ENCODE results near the gene SZT2. TPM values are rescaled to one million over a fixed set of nuclear protein-coding genes. Genes with fewer than 3 reads are reported as not detected.

The SZT2 gene
- total RNA-seq, 2 donors from 2014 or later = 30.3 to 76.9 TPM

GRCh38 chr1:43421976-43422750 lies 32.5 kb downstream of the SZT2 start:
- WGBS = 90% methylated on average over 12 of the region's 12 CpGs
- H3K36me3 ChIP-seq = peaks cover 20 to 30% of the 10 kb centered on the region in 2 donors
- DNase-seq (ENCODE audit: low spot score) = no peak
- intact Hi-C loops (cut with DNase I) = no loop called here
- no peak for TF ChIP-seq POLR2AphosphoS5 (IDR thresholded peaks at IDR 0.05)
- no peaks in the 10 kb centered on the region for H3K4me1 ChIP-seq (replicated peaks)
- no peaks in the 10 kb centered on the region for H3K9me3 ChIP-seq
- no peaks in the 10 kb centered on the region for H3K27me3 ChIP-seq (replicated peaks; ENCODE audit: insufficient read depth)
- H3K27ac ChIP-seq = no peak overlapping the region
- no peak overlapping the region for H3K4me3 ChIP-seq

GRCh38 chr1:43422995-43423671 lies 33.4 kb downstream of the SZT2 start:
- H3K27me3 ChIP-seq (replicated peaks; ENCODE audit: insufficient read depth) = no peaks in the 10 kb centered on the region
- 96% methylated on average over 16 of the region's 16 CpGs for WGBS
- no peak overlapping the region for H3K4me3 ChIP-seq
- peaks cover 23 to 36% of the 10 kb centered on the region in 2 donors for H3K36me3 ChIP-seq
- intact Hi-C loops (cut with DNase I) = no loop called here
- H3K27ac ChIP-seq = no peak overlapping the region
- no peaks in the 10 kb centered on the region for H3K9me3 ChIP-seq
- H3K4me1 ChIP-seq (replicated peaks) = no peaks in the 10 kb centered on the region
- no peak for DNase-seq (ENCODE audit: low spot score)
- TF ChIP-seq POLR2AphosphoS5 (IDR thresholded peaks at IDR 0.05) (no peak), POLR2A (IDR thresholded peaks at IDR 0.05) (no peak), CTCF (IDR thresholded peaks at IDR 0.05) (no peak)

DNA sequence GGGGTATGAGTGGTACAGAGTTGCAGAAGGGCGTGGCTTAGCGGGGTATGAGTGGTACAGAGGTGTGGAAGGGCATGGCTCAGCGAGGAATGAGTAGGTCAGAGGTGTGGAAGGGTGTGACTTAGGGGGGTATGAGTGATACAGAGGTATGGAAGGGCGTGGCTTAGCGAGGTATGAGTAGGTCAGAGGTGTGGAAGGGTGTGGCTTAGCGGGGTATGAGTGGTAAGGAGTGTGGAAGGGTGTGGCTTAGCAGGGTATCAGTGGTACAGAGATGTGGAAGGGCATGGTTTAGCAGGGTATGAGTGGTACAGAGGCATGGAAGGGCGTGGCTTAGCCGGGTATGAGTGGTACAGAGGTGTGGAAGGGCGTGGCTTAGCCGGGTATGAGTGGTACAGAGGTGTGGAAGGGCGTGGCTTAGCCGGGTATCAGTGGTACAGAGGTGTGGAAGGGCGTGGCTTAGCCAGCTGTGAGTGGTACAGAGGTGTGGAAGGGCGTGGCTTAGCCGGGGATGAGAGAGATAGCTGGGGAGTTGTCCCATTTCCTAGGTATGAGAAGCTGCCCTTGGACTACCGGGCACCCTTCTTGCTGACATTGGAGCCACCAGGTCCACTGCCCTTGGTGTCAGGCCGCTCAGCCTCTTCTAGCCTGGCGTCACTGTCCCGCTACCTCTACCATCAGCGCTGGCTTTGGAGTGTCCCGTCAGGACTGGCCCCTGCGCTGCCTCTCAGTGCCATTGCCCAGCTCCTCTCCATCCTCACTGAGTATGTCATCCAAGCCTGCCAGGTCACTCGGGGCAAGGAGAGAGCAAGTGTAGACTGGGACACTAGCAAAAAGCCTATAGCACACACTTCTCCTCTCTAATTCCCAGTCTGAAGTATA lies 34.2 kb downstream of the SZT2 start:
- peaks cover 28 to 40% of the 10 kb centered on the region in 2 donors for H3K36me3 ChIP-seq
- TF ChIP-seq POLR2A (IDR thresholded peaks at IDR 0.05) = no peak

DNA sequence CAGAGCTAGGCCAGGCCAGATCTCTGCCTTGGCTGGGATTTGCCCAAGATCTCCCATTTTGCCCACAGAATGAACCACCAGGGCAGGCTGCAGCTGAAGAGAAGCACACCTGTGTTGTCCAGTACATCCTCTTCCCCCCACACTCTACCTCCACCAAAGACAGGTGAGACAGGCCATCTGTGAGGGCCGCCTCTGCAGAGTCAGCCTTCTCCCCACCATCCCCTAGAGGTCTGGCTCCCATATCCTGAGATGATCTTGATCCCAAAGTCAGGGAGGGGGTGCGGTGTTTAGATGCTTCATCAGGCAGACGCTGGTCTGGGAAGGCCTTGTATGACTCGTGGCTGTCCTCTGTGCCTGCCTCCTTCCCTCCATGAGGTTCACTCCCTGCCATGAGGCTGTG lies 35.3 kb downstream of the SZT2 start:
- Histone ChIP-seq H3K27ac (no peak overlapping the region), H3K36me3 (peaks cover 31 to 34% of the 10 kb centered on the region in 2 donors), H3K9me3 (no peaks in the 10 kb centered on the region), H3K4me1 (replicated peaks) (no peaks in the 10 kb centered on the region), H3K27me3 (replicated peaks; ENCODE audit: insufficient read depth) (no peaks in the 10 kb centered on the region), H3K4me3 (no peak overlapping the region)
- WGBS = 73% methylated on average over 4 of the region's 4 CpGs
- TF ChIP-seq POLR2AphosphoS5 (IDR thresholded peaks at IDR 0.05) (no peak), CTCF (IDR thresholded peaks at IDR 0.05) (no peak), POLR2A (IDR thresholded peaks at IDR 0.05) (no peak)
- no peak for DNase-seq (ENCODE audit: low spot score)
- intact Hi-C loops (cut with DNase I) = no loop called here

More for the DNA sequence above, 34.2 kb downstream of the SZT2 start:
- Histone ChIP-seq H3K27ac (no peak overlapping the region), H3K4me3 (no peak overlapping the region), H3K9me3 (no peaks in the 10 kb centered on the region), H3K27me3 (replicated peaks; ENCODE audit: insufficient read depth) (no peaks in the 10 kb centered on the region), H3K4me1 (replicated peaks) (no peaks in the 10 kb centered on the region)
- intact Hi-C loops (cut with DNase I) = no loop called here
- DNase-seq (ENCODE audit: low spot score) = no peak
- 89% methylated on average over 23 of the region's 23 CpGs for WGBS

DNA sequence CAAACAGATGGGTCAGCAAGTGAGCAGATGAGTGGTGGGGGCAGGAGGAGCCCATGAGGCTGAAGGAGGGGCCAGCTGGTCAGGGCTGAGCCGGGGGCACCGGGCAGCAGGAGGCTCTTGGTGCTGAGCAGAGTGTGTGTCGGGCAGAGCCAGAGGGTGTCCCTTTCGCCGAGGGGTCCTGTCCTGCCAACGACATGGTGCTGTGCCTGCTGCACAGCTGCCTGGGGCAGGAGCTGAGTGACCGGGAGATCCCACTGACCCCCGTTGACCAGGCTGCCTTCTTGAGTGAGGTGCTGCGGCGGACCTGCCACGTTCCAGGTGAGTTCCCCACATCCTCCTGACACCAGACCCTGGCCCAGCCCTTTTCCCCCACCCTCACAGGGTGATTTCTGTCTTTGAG lies 36.5 kb downstream of the SZT2 start:
- TF ChIP-seq CTCF (IDR thresholded peaks at IDR 0.05) (no peak), POLR2AphosphoS5 (IDR thresholded peaks at IDR 0.05) (no peak), POLR2A (IDR thresholded peaks at IDR 0.05) (no peak)
- Histone ChIP-seq H3K27ac (no peak overlapping the region), H3K27me3 (replicated peaks; ENCODE audit: insufficient read depth) (no peaks in the 10 kb centered on the region), H3K9me3 (no peaks in the 10 kb centered on the region), H3K36me3 (peaks cover 25 to 35% of the 10 kb centered on the region in 2 donors), H3K4me3 (no peak overlapping the region), H3K4me1 (replicated peaks) (no peaks in the 10 kb centered on the region)
- intact Hi-C loops (cut with DNase I) = no loop called here
- DNase-seq (ENCODE audit: low spot score) = no peak
- WGBS = 83% methylated on average over 11 of the region's 11 CpGs
